ENCODE measurements around the gene TENM4. TPM values are rescaled to one million over a fixed set of nuclear protein-coding genes. Genes with fewer than 3 reads are reported as not detected.

TENM4 gene
- total RNA-seq, 4 donors from 2014 or later, result 0.02 to 0.82 (median 0.23) TPM

DNA sequence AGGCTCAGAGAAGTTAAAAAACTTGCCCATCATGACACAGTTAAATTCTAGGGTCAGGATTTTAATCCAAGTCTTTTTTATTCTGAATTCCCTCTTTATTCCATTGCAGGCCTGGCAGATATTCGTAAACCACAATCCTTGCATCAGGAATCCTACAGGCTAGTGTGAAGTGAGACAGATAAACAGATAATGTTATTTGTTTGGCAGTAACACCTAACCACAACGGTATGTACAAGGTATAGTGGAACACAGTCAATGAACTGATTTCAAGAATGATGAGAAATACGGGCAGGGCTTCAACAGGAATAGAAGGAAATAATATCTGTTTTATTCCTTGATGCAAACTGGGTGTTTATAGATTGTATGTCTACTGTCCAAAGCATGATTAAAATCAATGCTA lies 834.2 kb downstream of the TENM4 start:
- Histone ChIP-seq H3K36me3 (no peaks in the 10 kb centered on the region), H3K27me3 (no peaks in the 10 kb centered on the region), H3K4me3 (no peak overlapping the region), H3K27ac (no peak overlapping the region), H3K9me3 (no peaks in the 10 kb centered on the region), H3K4me1 (no peaks in the 10 kb centered on the region)
- intact Hi-C loops (cut with DNase I; ENCODE audit: low total_unique reads), result no loop called here
- TF ChIP-seq POLR2A (IDR thresholded peaks at IDR 0.05), result no peak
- TF ChIP-seq, protein P1, sequence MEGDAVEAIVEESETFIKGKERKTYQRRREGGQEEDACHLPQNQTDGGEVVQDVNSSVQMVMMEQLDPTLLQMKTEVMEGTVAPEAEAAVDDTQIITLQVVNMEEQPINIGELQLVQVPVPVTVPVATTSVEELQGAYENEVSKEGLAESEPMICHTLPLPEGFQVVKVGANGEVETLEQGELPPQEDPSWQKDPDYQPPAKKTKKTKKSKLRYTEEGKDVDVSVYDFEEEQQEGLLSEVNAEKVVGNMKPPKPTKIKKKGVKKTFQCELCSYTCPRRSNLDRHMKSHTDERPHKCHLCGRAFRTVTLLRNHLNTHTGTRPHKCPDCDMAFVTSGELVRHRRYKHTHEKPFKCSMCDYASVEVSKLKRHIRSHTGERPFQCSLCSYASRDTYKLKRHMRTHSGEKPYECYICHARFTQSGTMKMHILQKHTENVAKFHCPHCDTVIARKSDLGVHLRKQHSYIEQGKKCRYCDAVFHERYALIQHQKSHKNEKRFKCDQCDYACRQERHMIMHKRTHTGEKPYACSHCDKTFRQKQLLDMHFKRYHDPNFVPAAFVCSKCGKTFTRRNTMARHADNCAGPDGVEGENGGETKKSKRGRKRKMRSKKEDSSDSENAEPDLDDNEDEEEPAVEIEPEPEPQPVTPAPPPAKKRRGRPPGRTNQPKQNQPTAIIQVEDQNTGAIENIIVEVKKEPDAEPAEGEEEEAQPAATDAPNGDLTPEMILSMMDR (IDR thresholded peaks at IDR 0.05 in 4 of 5, conservative IDR thresholded peaks at IDR 0.05 in 1 of 5), result no peak
- in situ Hi-C loops (cut with MboI; ENCODE audit: low sequenced_read_pairs in 4 of 4), result no loop called here
- no peak for DNase-seq
- no peak for ATAC-seq

DNA sequence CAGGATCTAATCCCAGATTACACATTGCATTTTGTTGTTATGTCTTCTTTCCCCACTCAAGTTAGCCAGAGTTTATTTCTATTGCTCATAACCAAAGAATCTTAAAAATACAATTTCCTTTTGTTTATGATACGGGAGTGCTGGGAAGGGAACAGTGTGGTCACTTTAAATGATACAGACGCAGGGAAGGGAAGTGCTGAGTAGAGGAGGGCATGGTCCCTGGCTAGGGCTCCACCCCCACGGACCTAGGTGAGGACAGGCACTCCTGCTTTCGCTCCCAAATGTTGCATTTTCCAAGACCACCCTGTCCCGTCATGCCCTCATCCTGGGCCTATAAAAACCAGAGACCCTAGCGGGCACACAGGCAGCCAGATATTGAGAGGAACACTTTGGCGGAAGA lies 835.5 kb downstream of the TENM4 start:
- Histone ChIP-seq H3K9me3 (no peaks in the 10 kb centered on the region), H3K36me3 (no peaks in the 10 kb centered on the region), H3K27me3 (no peaks in the 10 kb centered on the region), H3K4me3 (no peak overlapping the region), H3K27ac (no peak overlapping the region), H3K4me1 (no peaks in the 10 kb centered on the region)
- in situ Hi-C loops (cut with MboI; ENCODE audit: low sequenced_read_pairs in 4 of 4) (no loop called here), intact Hi-C loops (cut with DNase I; ENCODE audit: low total_unique reads) (no loop called here)
- ATAC-seq (no peak), DNase-seq (no peak)
- no peak for TF ChIP-seq POLR2A (IDR thresholded peaks at IDR 0.05)
- TF ChIP-seq, protein P1 (IDR thresholded peaks at IDR 0.05 in 4 of 5, conservative IDR thresholded peaks at IDR 0.05 in 1 of 5), result no peak

DNA sequence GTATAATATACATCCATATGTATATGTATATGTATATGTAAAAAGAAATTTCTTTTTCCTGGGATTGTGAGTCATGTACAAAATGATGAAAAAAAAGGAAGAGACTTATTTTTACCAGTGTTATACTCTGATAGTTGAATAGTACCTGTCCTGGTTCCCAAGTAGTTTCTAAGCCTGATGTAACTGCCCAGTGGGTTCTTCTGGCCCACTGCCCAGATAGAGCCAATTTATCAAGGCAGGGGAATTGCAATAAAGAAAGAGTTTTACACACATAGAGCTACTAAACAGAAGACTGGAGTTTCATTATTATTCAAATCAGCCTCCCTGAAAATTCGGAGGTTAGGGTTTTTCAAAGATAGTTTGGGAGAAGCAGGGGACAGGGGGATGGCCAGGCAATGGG lies 837.0 kb downstream of the TENM4 start:
- DNase-seq, result no peak
- Histone ChIP-seq H3K36me3 (no peaks in the 10 kb centered on the region), H3K27ac (no peak overlapping the region), H3K4me1 (no peaks in the 10 kb centered on the region), H3K27me3 (no peaks in the 10 kb centered on the region), H3K4me3 (no peak overlapping the region), H3K9me3 (no peaks in the 10 kb centered on the region)
- intact Hi-C loops (cut with DNase I; ENCODE audit: low total_unique reads), result no loop called here
- TF ChIP-seq POLR2A (IDR thresholded peaks at IDR 0.05), result no peak
- TF ChIP-seq, protein P1 (IDR thresholded peaks at IDR 0.05 in 4 of 5, conservative IDR thresholded peaks at IDR 0.05 in 1 of 5), result no peak
- in situ Hi-C loops (cut with MboI; ENCODE audit: low sequenced_read_pairs in 4 of 4), result no loop called here
- ATAC-seq, result no peak

MicroRNAs within 50 kb of the gene (microRNA counts, 767-probe panel; counts per million panel counts)
- microRNA hsa-miR-708-5p, result 356 to 448 counts per million in 2 donors

Small RNA genes lying within 50 kb of the gene (microRNA-seq; reads per million reads assigned to microRNA genes)
- 0 reads per million in 2 donors for gene MIR5579 (ENCODE audit: borderline replicate concordance in 2 of 2)
- gene MIR708 (ENCODE audit: borderline replicate concordance in 2 of 2), result 102 to 147 reads per million in 2 donors

Measured in gastrocnemius medialis (tissue), 4 donors.